SK-N-MC (cell line): Measurements from ENCODE around the gene PAFAH1B1.
"Not testable (repeated sequence)": the region's sequence is repeated elsewhere in the genome, so short reads cannot be mapped to it uniquely, and the experiment has no call there.

Experiments used
- DNase-seq: peaks from one replicate; pipeline ENCODE4 v3.0.0-alpha.2; 2011; ENCODE audit warnings: low read depth, low spot score
- H3K27ac ChIP-seq: fragments of 200-600 bp; sonication (generic); 2 replicates; pipeline ENCODE4 v1.5.1; 2016; ENCODE audit warnings: mixed run types
- H3K36me3 ChIP-seq: fragments of 200-600 bp; sonication (generic); 2 replicates; pipeline ENCODE4 v1.6.1; 2017; ENCODE audit warnings: antibody characterized with exemption, low read length, mixed read lengths; ENCODE audit not compliant: insufficient read depth
- H3K4me3 ChIP-seq: fragments of 200-600 bp; sonication (generic); 2 replicates; pipeline ENCODE4 v1.5.1; 2016
- H3K9ac ChIP-seq: fragments of 200-600 bp; sonication (generic); 2 replicates; pipeline ENCODE4 v1.8.0; 2017; ENCODE audit warnings: mixed run types, mixed read lengths; ENCODE audit not compliant: insufficient read length
- H3K9me3 ChIP-seq: fragments of 200-600 bp; sonication (generic); 2 replicates; pipeline ENCODE4 v1.6.1; 2017; ENCODE audit warnings: low read depth, mild to moderate bottlenecking, antibody characterized with exemption, low read length, moderate library complexity, mixed read lengths
- EZH2 ChIP-seq: fragments of 200-600 bp; sonication (generic); IDR thresholded peaks from one replicate; pipeline ENCODE4 v1.6.1; 2017; ENCODE audit warnings: antibody characterized with exemption
- FOXP2 ChIP-seq: optimal IDR thresholded peaks from 2 replicates; pipeline ENCODE3; 2011; ENCODE audit warnings: mild to moderate bottlenecking, moderate library complexity; ENCODE audit not compliant: insufficient read depth; ENCODE audit errors: extremely low read length, control extremely low read depth
- POLR2AphosphoS5 ChIP-seq: IDR thresholded peaks from 2 replicates; pipeline ENCODE4 v1.6.1; 2012; ENCODE audit warnings: mild to moderate bottlenecking, low read depth, low read length, borderline replicate concordance

The PAFAH1B1 gene

GRCh38 chr17:2694381-2695242 lies 101.2 kb downstream of the PAFAH1B1 start:
- Histone ChIP-seq H3K9me3 (no peaks in the 10 kb centered on the region), H3K36me3 (peaks cover 46% of the 10 kb centered on the region), H3K4me3 (no peak overlapping the region), H3K27ac (no peak overlapping the region), H3K9ac (no peak overlapping the region)
- TF ChIP-seq POLR2AphosphoS5 (no peak), EZH2 (no peak), FOXP2 (no peak)
- DNase-seq = no peak

GRCh38 chr17:2695243-2695960 lies 101.9 kb downstream of the PAFAH1B1 start:
- no peak for DNase-seq
- no peak for TF ChIP-seq EZH2
- TF ChIP-seq POLR2AphosphoS5 = no peak
- no peak for TF ChIP-seq FOXP2
- no peaks in the 10 kb centered on the region for H3K9me3 ChIP-seq
- H3K36me3 ChIP-seq = peaks cover 52% of the 10 kb centered on the region
- no peak overlapping the region for H3K27ac ChIP-seq
- H3K9ac ChIP-seq = no peak overlapping the region
- no peak overlapping the region for H3K4me3 ChIP-seq

DNA sequence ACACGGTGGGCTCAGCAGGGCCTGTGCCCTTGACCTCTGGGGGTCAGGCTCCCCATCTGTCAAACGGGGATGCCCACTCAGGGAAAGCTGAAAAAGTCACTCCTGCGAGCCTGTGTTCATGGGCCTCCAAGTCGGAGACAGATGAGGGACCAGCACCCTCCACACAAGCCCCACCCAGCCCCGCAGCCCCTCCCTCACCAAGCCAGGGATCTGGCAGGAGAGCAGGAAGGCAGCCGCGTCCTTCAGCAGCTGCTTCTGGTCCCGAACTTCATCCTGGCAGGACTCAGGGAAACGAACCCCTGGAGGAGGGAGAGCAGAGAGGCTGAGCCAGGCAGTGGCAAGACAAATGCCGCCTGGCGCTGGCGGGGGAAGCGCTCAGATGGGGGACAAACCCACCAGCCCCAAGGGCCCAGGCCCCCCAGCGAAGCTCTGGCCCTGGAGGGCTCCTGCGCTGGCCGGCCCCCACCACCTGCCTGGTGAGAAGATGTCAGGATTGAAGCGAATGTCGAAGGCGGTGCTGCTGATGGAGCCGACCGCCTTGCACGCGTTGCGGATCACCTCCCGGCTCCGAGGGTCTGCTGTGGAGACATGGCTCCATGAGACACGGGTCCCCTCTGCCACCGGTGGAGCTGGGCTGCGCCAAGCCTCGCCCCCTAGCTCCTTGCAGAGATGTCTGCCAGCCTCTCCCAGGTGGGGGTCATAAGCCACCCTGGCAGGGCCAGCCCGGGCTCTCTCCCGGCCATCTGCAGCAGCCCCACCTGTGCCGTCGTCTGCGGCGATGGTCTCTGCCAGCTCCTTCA lies 102.7 kb downstream of the PAFAH1B1 start:
- H3K9me3 ChIP-seq = no peaks in the 10 kb centered on the region
- TF ChIP-seq FOXP2 (no peak), POLR2AphosphoS5 (no peak), EZH2 (no peak)
- no peak overlapping the region for H3K27ac ChIP-seq
- H3K36me3 ChIP-seq = peaks cover 58% of the 10 kb centered on the region
- no peak overlapping the region for H3K9ac ChIP-seq
- no peak for DNase-seq
- H3K4me3 ChIP-seq = no peak overlapping the region

DNA sequence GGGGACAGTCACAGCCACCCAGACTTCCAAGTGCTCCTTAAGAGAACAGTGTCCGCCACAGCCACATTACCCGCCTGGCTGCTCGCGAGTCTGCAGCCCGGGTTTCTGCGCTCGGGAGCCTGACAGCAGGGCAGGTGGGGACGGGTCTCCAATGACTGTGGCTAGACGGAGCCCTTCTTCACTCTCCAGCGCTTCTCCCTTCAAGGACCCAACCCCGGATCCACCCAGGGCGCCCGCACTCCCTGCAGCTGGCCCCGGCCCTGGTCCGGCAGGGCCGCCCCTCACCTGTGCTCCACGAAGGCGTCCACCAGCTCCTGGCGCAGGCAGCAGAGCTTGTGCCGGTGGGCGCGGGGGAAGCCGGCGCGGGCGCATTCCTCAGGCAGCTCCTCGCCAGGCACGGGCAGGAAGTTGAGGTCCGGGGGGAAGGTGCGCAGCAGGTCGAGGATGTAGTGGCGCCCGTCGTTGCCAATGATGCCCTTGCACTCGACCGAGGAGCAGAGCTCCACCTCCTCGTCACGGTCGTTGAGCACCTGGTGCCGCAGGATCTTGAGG lies 104.2 kb downstream of the PAFAH1B1 start:
- peaks cover 58% of the 10 kb centered on the region for H3K36me3 ChIP-seq
- H3K27ac ChIP-seq = no peak overlapping the region
- TF ChIP-seq FOXP2 (no peak), EZH2 (no peak), POLR2AphosphoS5 (no peak)
- DNase-seq = no peak
- H3K9me3 ChIP-seq = no peaks in the 10 kb centered on the region
- no peak overlapping the region for H3K4me3 ChIP-seq
- no peak overlapping the region for H3K9ac ChIP-seq

- not testable (repeated sequence) for DNase-seq, H3K27ac ChIP-seq, H3K4me3 ChIP-seq, H3K9me3 ChIP-seq, H3K9ac ChIP-seq
- H3K36me3 ChIP-seq = peaks cover 62% of the 10 kb centered on the region
These were observed 105.9 kb downstream of the PAFAH1B1 start for GRCh38 chr17:2699216-2699805.

- Histone ChIP-seq H3K27ac (no peak overlapping the region), H3K4me3 (no peak overlapping the region), H3K36me3 (peaks cover 61% of the 10 kb centered on the region), H3K9ac (no peak overlapping the region), H3K9me3 (no peaks in the 10 kb centered on the region)
- TF ChIP-seq POLR2AphosphoS5 = no peak
- no peak for TF ChIP-seq FOXP2
- no peak for TF ChIP-seq EZH2
- no peak for DNase-seq
These were observed 106.6 kb downstream of the PAFAH1B1 start for GRCh38 chr17:2700030-2700490.

DNA sequence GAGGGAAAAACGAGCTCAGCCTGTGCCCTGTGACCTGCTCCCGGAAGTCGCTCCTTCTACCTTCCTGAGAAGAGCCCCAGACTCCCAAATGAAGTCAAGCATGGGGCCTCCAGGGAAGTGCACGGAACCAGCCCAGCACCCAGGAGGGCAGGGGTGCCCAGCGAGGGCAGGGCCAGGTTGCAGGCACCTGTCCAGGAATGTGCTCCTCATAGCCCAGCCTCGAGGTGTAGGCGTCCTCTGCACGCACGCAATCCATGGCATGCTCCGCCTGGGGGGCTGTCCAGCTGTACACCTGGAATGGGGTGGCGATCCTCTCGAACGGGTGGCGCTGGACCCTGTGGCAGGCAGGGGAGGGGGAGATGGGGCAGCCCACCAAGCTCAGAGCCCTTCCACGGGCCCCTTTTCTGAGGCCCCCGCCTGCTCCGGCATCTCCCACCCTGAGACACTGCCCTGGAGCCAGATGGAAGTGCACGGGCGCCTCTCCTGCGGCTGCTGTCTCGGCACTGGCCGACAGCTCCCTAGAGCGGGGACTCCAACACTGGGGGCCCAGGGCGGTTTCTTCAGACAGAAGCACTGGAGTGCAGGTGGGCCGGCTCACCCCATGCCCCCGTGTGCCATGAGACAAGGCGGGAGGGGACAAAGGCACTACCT lies 107.2 kb downstream of the PAFAH1B1 start:
- Histone ChIP-seq H3K36me3 (peaks cover 61% of the 10 kb centered on the region), H3K9me3 (no peaks in the 10 kb centered on the region), H3K27ac (no peak overlapping the region), H3K9ac (no peak overlapping the region), H3K4me3 (no peak overlapping the region)
- no peak for TF ChIP-seq FOXP2
- TF ChIP-seq EZH2 = no peak
- no peak for TF ChIP-seq POLR2AphosphoS5
- DNase-seq = no peak
